IMR-90 (cell line): ENCODE data around the gene CD38. TPM values are rescaled to one million over a fixed set of nuclear protein-coding genes. Genes with fewer than 3 reads are reported as not detected.
"Not testable (repeated sequence)": the region's sequence is repeated elsewhere in the genome, so short reads cannot be mapped to it uniquely, and the experiment has no call there.

ENCODE experiments used
- ATAC-seq: fragments of 200-7000 bp; cut with Tn5 transposase; 2 replicates; pipeline ENCODE4 v1.9.1; 2020; ENCODE audit warnings: low read depth, mild to moderate bottlenecking, moderate library complexity
- BruUV-seq: library from RNA; stranded (reverse); fragments of 400-500 nt; replicated peaks from 2 replicates; lab custom pipeline; 2021; lab: Mats Ljungman, UMichigan
- CTCF ChIA-PET: fragments of 300-600 bp; formaldehyde crosslinking; extraction: SDS; loops from one replicate; lab custom pipeline; 2021; ENCODE audit warnings: antibody characterized with exemption; lab: Yijun Ruan, JAX
- POLR2A ChIA-PET: fragments of 300-600 bp; sonication (Branson Sonifier 250); formaldehyde crosslinking; loops from one replicate; lab custom pipeline; 2022; ENCODE audit warnings: antibody characterized with exemption; ENCODE audit not compliant: unreplicated experiment; lab: Charles Lee
- DNase-seq: peaks from one replicate; pipeline ENCODE4 v3.0.0; 2013
- H2AFZ ChIP-seq: replicated peaks from 2 replicates; pipeline ENCODE3; 2013; ENCODE audit warnings: low read length, mild to moderate bottlenecking; ENCODE audit not compliant: poor library complexity
- H2AK5ac ChIP-seq: 2 replicates; pipeline ENCODE4 v1.6.1; 2013; ENCODE audit warnings: low read depth, low read length, inconsistent platforms
- H2AK9ac ChIP-seq: replicated peaks from 2 replicates; pipeline ENCODE3; 2013; ENCODE audit warnings: mild to moderate bottlenecking, low read depth, low read length, moderate library complexity; ENCODE audit not compliant: poor library complexity
- H2BK120ac ChIP-seq: 2 replicates; pipeline ENCODE4 v1.6.1; 2013; ENCODE audit warnings: low read depth, low read length, inconsistent platforms
- H2BK15ac ChIP-seq: 3 replicates; pipeline ENCODE4 v1.6.1; 2013; ENCODE audit warnings: low read depth, low read length, inconsistent platforms
- H2BK20ac ChIP-seq: 2 replicates; pipeline ENCODE4 v1.6.1; 2013; ENCODE audit warnings: low read depth, mild to moderate bottlenecking, inconsistent platforms, low read length, moderate library complexity
- H2BK5ac ChIP-seq: 2 replicates; pipeline ENCODE4 v1.6.1; 2013; ENCODE audit warnings: mild to moderate bottlenecking, low read depth, low read length, inconsistent platforms; ENCODE audit not compliant: poor library complexity, severe bottlenecking
- H3K14ac ChIP-seq: replicated peaks from 2 replicates; pipeline ENCODE4 v1.6.1; 2013; ENCODE audit warnings: low read depth, low read length, inconsistent platforms
- H3K18ac ChIP-seq: 2 replicates; pipeline ENCODE4 v1.6.1; 2013; ENCODE audit warnings: low read depth, low read length, control low read depth
- H3K23ac ChIP-seq: 2 replicates; pipeline ENCODE4 v1.6.1; 2013; ENCODE audit warnings: low read depth, low read length, inconsistent platforms
- H3K27ac ChIP-seq: 2 replicates; pipeline ENCODE4 v1.5.1; 2013; ENCODE audit warnings: mild to moderate bottlenecking, control low read depth, low read length; ENCODE audit not compliant: insufficient read depth
- H3K27me3 ChIP-seq: 2 replicates; pipeline ENCODE4 v1.6.1; 2013; ENCODE audit warnings: low read length; ENCODE audit not compliant: control insufficient read depth, insufficient read depth
- H3K36me3 ChIP-seq: 2 replicates; pipeline ENCODE4 v1.6.1; 2013; ENCODE audit warnings: low read length, mixed read lengths; ENCODE audit not compliant: control insufficient read depth, insufficient read depth
- H3K4ac ChIP-seq: 2 replicates; pipeline ENCODE4 v1.6.1; 2013; ENCODE audit warnings: low read depth, low read length, inconsistent platforms
- H3K4me1 ChIP-seq: 2 replicates; pipeline ENCODE4 v1.6.1; 2013; ENCODE audit warnings: low read length, mixed read lengths; ENCODE audit not compliant: control insufficient read depth, insufficient read depth
- H3K4me2 ChIP-seq: 2 replicates; pipeline ENCODE4 v1.6.1; 2013; ENCODE audit warnings: low read depth, mild to moderate bottlenecking, control low read depth, low read length, moderate library complexity
- H3K4me3 ChIP-seq: 2 replicates; pipeline ENCODE4 v1.5.1; 2013; ENCODE audit warnings: low read depth, mild to moderate bottlenecking, control low read depth, low read length, moderate library complexity; ENCODE audit not compliant: insufficient read depth
- H3K56ac ChIP-seq: 2 replicates; pipeline ENCODE4 v1.6.1; 2013; ENCODE audit warnings: low read length, inconsistent platforms; ENCODE audit not compliant: insufficient read depth; ENCODE audit errors: extremely low read depth
- H3K79me1 ChIP-seq, 2 experiments: 2 replicates each; pipeline ENCODE4 v1.6.1; 2013; ENCODE audit warnings: low read length in 2 of 2, inconsistent platforms in 1 of 2, low read depth in 1 of 2
- H3K9ac ChIP-seq: 2 replicates; pipeline ENCODE4 v1.6.1; 2013; ENCODE audit warnings: low read depth, low read length, control low read depth
- H3K9me1 ChIP-seq: 2 replicates; pipeline ENCODE4 v1.6.1; 2013; ENCODE audit warnings: low read length, inconsistent platforms; ENCODE audit not compliant: insufficient read depth
- H3K9me3 ChIP-seq: 2 replicates; pipeline ENCODE4 v1.6.1; 2013; ENCODE audit warnings: low read length; ENCODE audit not compliant: control insufficient read depth, insufficient read depth
- H4K20me1 ChIP-seq: 2 replicates; pipeline ENCODE4 v1.6.1; 2013; ENCODE audit warnings: low read length, inconsistent platforms; ENCODE audit not compliant: insufficient read depth
- H4K5ac ChIP-seq: 2 replicates; pipeline ENCODE4 v1.6.1; 2013; ENCODE audit warnings: mild to moderate bottlenecking, low read depth, low read length, control low read depth
- H4K8ac ChIP-seq, 2 experiments: 2 replicates each; pipeline ENCODE4 v1.6.1; 2013; ENCODE audit warnings: low read depth in 2 of 2, low read length in 2 of 2, control low read depth in 1 of 2, inconsistent platforms in 1 of 2
- H4K91ac ChIP-seq: 2 replicates; pipeline ENCODE4 v1.6.1; 2013; ENCODE audit warnings: low read depth, low read length, inconsistent platforms; ENCODE audit not compliant: insufficient read depth
- dilution Hi-C: fragments of 300-500 bp; cut with HindIII; formaldehyde crosslinking; loops from one replicate; pipeline ENCODE4 v1.14.3; 2018; ENCODE audit warnings: low sequenced_read_pairs; ENCODE audit not compliant: unreplicated experiment
- in situ Hi-C: fragments of 300-500 bp; cut with MboI; formaldehyde crosslinking; loops from 3 replicates; pipeline ENCODE4 v1.14.3; 2019; ENCODE audit warnings: low sequenced_read_pairs, inconsistent platforms, mixed read lengths
- intact Hi-C: fragments of 100-400 bp; cut with micrococcal nuclease; formaldehyde crosslinking; loops from 2 replicates; pipeline ENCODE4 v1.10.0; 2022
- polyA plus RNA-seq, 3 experiments: library from polyadenylated mRNA; depleted of rRNA; stranded (reverse); fragments of >200 nt; gene quantifications; 2 replicates each; pipeline ENCODE4 v1.2.3, GENCODE V29; 2012; ENCODE audit warnings: low replicate concordance in 1 of 3
- total RNA-seq: library from RNA; depleted of rRNA; stranded (reverse); fragments of >200 nt; gene quantifications from 2 replicates; pipeline ENCODE4 v1.2.3, GENCODE V29; 2012

Gene CD38
- total and polyA plus RNA-seq, 2 of the 4 experiments (the other 2 are of a cell fraction), result not detected

- H3K4me2 ChIP-seq, H4K20me1 ChIP-seq, POLR2A ChIA-PET, H2BK15ac ChIP-seq, H3K4ac ChIP-seq, H4K5ac ChIP-seq, H3K18ac ChIP-seq, H2AK9ac ChIP-seq, dilution Hi-C loops, H2BK5ac ChIP-seq, H3K14ac ChIP-seq, H3K9me1 ChIP-seq, H3K36me3 ChIP-seq, H3K9me3 ChIP-seq, H3K56ac ChIP-seq, H3K4me1 ChIP-seq, H3K9ac ChIP-seq, H4K8ac ChIP-seq, H2BK120ac ChIP-seq, ATAC-seq, DNase-seq, H3K27ac ChIP-seq, H3K79me1 ChIP-seq, H4K91ac ChIP-seq, CTCF ChIA-PET, H2AFZ ChIP-seq, BruUV-seq, H2BK20ac ChIP-seq, H2AK5ac ChIP-seq, H3K4me3 ChIP-seq, H3K23ac ChIP-seq: not testable (repeated sequence)
- intact Hi-C loops (loop anchor here (10.0 kb wide), 1 partner anchor 462 kb away; no protein-coding TSS in a partner anchor), in situ Hi-C loops (loop anchor here (10.0 kb wide), 1 partner anchor 328 kb away; no protein-coding TSS in a partner anchor)
- H3K27me3 ChIP-seq, result peaks cover 22% of the 10 kb centered on the region
These were observed 24.4 kb downstream of the CD38 start for GRCh38 chr4:15802497-15802896.
